Putamen (tissue), 1 donor: ENCODE results near the gene GUK1.

Experiments used
- DNase-seq: peaks from one replicate; pipeline ENCODE4 v3.0.0-alpha.2; 2016; ENCODE audit warnings: low spot score

Gene GUK1, protein sequence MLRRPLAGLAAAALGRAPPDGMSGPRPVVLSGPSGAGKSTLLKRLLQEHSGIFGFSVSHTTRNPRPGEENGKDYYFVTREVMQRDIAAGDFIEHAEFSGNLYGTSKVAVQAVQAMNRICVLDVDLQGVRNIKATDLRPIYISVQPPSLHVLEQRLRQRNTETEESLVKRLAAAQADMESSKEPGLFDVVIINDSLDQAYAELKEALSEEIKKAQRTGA

DNA sequence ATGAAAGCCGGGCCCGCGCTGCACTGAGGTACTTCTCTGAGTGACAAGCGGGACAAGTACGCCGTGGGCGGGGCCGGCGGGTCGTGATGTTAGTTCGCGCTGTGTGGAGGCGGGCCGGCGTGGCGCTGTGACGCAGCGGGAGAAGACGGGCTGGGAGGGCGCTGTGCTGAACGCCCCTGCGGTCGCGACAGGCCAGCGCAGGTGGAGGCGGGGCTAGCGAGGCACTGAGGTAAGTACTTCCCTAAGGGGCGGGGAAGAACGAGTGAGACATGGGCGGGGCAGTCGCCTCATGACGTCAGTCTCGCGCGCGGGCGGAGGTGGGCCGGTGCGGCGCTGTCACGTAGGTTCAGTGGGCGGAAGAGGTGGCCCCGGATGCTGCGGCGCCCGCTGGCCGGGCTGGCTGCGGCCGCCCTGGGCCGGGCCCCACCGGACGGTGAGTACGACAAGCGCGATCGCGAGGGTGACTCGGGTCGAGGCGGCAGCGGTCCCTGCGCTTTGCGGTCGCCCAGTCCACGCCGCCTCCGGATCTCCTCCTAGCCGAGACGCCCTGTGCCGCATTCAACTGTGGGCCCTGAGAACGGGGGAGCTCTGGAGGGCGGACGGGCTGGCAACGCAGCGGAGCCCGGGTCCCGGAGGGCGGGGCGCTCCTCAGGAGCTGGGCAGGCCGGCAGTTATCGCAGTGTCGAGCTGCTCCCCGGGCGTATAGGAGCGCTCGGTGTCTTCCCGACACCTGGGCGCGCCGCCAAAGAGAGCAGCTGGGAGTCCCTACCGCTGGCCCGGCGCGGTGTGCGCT is at the start of gene GUK1:
GUK1 (plus strand) TSS at position 349 of the 793 bp plus-strand sequence; CDS start at position 373, 24 bp downstream.
- DNase-seq = peak; percentile 98

DNA sequence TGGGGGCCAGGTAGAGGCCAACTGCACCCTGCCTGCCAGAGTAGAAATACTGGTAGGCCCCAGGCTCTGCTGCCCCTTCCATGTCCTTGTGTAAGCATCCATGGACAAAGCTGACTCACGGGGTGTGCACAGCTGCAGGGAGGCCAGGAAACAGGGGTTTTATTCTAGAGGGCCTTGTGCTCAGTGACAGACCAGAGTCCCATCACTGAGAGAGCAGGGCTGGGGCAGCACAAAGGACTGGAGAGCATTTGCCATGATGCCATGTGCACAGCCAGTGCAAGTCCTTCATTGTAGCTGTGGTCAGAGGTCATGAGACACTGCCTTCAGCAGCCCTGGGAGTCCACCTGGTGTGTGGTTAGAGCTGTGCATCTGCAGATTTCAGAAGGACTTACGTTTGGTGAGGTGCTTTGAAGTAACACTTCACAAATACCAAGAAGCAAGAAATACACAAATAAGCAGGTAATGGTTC is 49.4 kb upstream of the GUK1 start:
- no peak for DNase-seq

DNA sequence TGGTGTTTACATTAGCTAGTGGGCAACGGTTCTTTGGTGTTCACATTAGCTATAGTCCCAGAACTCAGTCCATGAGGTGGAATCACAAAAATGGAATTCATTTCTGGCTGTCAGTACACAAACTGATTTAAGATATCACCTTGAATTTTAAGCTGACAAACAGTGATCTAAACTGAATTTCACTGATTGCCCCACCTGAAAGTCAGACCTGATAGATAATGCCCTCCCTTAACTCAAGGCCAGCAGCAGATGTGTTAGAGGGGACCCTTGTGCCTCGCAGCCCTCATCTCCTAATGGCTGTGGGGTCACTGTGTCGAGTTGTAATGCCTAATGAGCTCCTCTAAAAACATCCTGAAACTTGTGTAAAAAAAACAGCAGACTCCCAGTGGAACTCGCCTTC is 49.0 kb upstream of the GUK1 start:
- DNase-seq = no peak

DNA sequence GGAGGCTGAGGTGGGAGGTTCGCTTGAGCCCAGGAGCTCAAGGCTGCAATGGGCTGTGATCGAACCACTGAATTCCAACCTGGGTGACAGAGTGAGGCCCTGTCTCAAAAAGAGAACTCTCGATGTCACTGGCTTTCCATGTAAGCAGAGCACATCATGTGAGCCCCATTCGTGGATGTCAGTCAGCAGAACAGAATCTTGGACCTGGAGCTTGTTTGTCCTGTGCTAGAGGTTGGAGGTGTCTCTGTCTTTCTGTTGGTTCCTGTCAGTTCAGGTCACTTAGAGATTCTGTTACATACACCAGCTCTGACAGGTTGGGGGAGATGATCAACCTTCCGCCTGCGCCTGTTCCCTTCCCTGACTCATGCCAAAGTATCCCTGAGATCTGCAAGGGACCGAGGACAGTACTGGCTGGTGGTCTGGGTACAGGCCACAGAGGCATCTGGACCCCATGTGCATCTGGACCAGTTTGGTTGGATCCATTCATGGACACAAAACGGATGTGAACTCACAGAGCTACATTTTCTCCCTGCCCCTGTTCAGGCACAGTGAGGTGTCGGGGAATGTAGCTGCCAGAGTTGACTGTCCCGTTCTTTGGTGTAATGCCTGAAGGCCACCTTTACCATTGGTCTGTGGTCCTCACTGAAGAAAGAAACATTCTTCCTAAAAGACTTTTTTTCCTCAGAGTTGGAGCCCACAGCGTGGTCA is 47.6 kb upstream of the GUK1 start:
- no peak for DNase-seq

DNA sequence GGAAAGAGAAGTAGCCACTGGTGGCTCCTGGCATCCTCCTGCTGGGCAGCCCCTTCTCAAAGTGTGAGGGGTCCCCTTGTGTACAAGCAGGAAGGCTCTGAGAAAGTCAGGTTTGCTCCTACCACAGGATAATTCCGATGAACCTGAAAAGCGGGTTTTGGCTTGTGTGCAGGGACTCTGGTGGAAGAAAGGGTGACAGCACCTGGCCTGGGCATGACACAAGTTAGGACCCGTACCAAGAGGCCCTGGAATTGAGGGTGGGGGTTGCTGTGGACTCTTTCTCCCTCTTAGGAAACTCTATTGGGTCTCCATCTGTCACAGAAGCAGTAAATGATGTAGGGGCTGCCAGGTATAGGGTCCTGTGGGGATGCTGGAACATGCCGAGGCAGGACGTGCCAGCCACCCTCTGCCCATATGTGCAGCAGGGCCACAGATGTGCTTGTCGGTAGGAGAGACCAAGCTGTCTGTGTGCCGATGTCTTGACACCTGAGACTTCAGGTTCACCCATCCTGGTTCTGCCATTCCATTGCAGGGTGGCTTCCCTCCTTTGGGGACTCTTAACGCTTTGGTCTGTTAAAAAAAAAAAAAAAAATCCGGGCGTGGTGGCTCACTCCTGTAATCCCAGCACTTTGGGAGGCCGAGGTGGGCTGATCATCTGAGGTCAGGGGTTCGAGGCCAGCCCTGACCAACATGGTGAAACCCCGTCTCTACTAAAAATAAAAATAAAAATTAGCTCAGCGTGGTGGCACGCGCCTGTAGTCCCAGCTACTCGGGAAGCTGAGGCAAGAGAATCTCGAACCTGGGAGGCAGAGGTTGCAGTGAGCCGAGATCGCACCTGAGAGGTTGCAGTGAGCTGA is 46.8 kb upstream of the GUK1 start:
- no peak for DNase-seq

DNA sequence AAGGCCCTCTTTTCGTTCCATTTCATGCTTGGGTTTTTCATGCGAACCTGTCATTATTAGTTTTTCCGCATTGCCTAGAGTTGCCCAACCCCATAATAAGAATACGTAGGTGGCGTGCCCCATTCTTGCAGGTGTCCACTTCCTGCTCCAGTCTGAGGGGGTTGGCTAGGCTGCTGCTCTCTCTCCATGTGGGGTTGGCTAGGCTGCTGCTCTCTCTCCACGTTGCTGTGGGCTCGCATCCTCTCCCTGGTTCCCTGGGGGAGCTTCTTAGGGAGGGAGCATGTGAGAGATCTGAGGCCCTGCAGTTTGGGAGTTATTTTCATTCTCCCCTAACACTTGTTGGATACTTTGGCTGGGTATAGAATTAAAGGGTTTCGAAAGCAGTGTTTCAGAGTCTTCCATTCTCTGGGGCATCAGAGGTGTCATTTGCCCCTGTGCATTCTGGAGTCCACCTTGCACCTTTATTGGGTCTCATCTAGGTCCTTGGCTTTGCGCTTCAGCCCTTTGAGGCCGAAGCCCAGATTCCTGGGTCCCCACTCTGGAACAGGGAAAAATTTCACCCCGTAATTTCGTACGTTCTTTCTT is 45.6 kb upstream of the GUK1 start:
- DNase-seq = no peak

DNA sequence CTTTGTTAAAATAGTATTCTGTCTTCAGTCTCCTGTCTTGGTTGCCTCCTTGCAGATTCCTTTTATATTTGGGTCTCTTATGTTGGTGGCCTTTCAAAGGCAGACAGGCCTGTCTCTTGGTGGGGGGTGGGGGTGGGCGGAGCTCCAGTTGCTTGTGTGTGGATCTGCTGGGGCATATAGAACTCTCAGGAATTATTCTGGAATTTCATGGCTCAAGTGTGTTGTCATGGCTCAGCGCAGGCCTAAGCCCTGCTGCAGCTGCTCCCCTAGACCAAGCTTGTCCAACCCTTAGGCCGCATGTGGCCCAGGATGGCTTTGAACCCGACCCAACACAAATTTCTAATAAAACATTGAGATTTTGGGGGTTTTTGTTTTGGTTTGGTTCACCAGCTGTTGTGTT is 44.9 kb upstream of the GUK1 start:
- no peak for DNase-seq

DNA sequence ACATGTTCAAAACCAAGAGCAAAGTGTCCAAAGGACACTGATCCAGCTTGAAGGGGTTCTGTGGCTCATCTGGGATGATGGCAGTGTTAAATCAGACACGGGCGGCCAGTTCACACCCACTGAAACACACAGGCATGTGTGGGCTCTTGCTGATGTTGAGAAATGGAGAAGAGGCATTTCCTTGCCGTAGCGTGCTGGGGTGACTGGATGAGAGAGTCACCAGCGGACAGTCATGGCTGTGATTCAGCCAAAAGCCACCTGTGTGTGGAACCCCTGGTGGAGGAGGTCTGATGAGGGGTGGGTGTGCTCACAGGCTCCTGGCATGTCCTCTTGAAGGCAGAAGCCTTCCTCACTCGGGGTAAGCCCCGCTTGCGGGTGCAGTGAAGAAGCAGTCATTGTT is 44.1 kb upstream of the GUK1 start:
- no peak for DNase-seq

DNA sequence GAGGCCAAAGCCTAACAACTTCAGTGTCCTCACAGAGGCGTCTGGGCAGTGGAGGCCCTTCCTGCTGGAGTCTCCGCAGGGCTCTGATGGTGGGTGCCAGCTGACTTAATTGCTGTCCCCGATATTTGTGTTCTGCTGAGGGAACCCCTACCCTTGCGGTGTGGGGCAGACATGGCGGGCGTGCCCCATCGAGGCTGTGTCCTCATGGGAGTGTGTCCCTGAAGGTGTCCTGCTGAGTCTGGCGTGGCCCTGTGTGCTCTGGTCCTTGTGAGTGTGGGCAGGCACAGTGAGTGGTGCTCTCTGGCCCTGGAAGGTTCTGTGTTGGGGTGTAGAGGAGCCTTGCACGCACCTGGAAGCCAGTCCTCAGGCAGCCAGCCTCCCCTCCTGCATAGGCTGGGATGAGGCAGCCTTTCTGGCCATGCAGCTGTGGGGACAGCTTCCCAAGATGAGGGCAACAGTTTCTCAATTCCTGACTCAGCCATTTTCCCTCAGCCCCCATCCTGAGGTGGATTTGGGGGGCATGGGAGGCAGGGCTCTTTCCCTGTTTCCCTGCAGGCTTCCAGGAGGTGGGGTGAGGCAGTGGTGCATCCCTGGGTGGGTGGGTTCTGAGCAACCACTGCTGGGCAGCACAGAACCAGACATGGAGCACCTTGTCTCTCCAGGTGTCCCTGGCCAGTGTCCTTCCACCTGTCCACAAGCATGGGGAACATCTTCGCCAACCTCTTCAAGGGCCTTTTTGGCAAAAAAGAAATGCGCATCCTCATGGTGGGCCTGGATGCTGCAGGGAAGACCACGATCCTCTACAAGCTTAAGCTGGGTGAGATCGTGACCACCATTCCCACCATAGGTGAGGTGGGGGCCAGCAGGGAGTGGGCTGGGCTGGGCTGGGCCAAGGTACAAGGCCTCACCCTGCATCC is 43.4 kb upstream of the GUK1 start:
- no peak for DNase-seq

DNA sequence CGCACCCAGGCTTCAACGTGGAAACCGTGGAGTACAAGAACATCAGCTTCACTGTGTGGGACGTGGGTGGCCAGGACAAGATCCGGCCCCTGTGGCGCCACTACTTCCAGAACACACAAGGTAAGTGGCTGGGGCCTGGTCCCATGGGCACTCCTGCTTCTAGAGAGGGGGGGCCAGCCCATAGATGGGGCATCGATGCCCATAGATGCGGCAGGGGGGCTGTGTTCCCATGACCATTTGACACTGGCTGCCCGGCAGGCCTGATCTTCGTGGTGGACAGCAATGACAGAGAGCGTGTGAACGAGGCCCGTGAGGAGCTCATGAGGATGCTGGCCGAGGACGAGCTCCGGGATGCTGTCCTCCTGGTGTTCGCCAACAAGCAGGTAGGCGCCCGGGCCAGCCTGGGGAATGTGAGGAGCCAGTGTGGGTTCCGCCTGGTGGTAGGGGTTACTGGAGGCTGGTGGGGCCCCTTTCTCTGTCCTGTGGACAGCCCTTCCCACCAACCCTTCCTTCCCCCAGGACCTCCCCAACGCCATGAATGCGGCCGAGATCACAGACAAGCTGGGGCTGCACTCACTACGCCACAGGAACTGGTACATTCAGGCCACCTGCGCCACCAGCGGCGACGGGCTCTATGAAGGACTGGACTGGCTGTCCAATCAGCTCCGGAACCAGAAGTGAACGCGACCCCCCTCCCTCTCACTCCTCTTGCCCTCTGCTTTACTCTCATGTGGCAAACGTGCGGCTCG is 42.6 kb upstream of the GUK1 start:
- no peak for DNase-seq

DNA sequence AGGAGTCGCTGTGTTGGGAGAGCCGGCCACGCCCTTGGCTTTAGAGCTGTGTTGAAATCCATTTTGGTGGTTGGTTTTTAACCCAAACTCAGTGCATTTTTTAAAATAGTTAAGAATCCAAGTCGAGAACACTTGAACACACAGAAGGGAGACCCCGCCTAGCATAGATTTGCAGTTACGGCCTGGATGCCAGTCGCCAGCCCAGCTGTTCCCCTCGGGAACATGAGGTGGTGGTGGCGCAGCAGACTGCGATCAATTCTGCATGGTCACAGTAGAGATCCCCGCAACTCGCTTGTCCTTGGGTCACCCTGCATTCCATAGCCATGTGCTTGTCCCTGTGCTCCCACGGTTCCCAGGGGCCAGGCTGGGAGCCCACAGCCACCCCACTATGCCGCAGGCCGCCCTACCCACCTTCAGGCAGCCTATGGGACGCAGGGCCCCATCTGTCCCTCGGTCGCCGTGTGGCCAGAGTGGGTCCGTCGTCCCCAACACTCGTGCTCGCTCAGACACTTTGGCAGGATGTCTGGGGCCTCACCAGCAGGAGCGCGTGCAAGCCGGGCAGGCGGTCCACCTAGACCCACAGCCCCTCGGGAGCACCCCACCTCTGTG is 41.7 kb upstream of the GUK1 start:
- DNase-seq = no peak

DNA sequence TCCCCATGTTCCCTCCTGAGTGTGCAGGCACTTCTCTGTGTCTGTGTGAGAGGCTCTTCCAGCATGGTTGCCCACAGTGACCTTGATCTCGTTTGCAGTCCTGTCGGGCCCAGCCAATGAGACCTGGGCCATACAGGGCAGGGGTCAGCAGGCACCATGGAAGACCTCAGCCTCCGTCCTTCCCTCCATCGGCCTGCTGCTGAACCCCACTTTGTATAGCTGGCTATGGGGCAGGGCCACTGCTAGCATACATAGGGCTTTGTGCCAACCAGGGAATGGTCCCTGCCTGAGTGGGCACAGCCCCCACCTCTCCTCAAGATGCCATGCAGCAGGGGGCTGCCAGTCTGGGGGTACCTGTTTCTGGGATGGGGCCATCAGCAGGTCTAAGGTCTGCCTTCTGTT is 40.7 kb upstream of the GUK1 start:
- no peak for DNase-seq

DNA sequence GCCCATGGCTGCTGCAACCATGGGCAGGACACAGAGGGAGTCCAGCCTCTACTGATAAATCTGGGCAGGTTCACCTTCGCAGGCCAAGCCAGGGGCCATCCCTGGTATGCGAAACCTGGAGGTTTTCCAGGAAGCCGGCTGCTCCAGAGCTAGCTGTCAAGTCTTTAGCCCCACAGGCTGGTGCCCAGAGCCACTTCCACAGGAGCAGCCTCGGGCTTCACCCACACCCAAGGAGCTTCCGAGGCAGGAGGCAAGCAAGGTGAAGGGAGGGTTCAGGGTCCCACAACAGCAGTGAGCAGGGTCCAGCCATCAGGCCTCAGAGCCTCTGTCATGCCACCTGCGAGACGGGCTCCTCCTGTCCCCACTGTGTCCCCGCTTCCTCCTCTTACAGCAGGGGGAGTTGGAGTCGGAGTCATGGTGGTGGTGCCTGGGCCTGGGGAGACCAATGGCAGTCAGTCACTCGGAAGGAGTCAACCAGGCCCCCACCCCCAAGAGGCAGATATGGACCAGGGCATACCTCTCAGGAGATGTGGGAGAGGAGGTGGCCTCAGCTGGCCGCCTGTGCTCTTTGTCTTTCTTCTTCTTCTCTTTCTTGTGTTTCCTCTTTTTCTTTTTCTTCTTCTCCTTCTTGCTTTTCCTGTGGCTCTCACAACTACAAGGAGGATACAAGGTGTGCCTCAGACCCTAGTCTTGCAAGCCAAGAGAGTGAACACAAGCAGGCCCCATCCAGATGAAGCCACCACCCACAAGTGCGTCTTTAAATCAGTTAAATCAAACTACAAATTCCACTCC is 39.1 kb upstream of the GUK1 start:
- DNase-seq = no peak

DNA sequence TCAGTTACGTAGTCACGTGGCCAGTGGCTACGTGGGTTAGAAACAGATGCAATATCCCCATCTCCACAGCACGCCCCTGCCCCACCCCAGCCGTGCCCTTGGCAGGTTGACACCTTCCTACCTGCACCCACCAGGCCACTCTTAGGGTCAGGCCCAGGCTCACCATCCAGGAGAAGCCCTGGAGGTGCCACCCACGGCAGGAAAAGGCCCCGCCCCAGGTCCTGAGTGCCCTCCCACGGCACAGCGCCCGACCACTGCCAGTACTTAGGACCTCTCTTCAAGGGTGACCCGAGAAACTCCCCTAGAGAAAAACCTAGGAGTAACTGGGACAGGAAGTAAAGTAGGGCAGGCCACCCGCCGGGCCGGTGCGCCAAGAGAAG is 38.5 kb upstream of the GUK1 start:
- no peak for DNase-seq

DNA sequence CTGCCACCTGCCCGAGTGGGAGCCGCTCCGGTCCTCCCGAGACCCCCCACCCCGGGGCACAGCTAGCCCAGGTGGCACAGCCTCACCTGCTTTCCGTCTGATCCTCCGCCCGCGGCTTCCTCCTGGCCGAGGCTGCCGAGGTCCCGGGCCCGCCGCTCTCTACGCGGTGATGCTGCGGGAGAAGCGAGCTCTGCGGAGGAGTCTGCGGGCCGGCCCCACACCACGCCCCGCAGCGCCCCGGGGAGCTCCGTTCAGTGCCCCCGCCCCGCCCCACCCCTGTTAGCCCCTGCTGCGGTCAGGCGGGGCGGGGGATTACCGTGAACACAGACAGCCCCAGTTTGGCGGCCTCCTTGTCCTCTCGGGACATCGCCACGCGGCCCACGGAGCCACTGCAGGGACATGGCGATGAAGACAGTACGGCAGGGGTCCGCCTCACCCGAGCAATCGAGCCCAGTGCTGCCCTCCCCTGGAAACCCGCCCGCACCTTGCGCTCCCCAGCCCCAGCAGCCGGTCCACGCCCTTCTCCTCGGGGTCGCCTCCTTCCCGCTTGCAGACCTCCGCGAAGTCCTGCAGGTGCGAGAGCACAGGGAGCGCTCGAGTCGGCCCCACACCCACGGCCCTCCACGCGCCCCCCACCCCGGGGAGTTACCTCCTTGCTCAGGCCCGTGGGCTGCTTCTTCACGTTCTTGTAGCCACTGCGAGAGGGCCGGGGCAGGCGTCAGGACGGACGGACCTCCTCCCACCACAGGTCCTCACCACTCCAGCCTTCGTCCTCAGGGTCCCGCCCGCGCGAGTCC is 37.9 kb upstream of the GUK1 start:
- no peak for DNase-seq

DNA sequence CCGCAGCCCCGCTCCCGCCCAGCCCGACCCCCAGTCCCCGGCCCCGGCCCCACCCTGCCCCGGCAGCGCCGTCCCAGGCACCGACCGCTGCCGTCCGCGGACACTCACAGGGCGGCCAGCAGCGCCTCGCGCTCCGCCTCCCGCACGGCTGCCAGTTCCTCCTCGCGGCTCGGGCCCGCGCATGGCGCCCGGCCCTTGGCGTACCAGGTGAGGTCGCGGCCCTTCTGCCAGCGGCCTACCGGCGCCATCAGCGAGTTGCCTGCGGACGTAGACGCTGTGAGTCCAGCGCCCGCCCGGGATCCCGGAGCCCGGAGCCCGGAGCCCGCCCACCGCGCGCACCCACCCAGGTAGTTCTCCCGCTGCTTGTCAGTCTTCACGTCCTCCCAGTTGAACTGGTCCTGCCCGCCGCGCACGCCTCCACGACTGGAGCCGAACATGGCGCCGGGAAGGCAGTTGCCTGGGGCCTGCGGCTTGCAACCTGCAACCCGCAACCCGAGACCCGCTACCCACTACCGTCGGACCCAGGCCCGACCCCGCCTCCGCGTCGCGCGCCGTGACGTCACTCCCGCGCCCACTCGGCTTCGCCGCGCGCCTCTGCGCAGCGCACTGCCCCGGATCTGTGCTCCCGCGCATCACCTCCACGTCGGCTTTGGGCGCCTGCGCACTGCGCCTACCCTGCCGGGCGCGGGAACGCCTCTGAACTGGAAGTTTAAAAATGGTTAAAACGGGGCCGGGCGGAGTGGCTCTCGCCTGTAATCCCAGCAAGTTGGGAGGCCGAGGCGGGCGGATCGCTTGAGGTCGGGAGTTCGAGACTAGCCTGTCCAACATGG is 37.1 kb upstream of the GUK1 start, which contains the start of gene C1orf35:
C1orf35 (minus strand) TSS at position 535 of the 830 bp plus-strand sequence; CDS start at position 437, 98 bp downstream.
- peak; percentile 89 for DNase-seq
